ENCODE measurements around the gene PEMT.
"Not testable (repeated sequence)": the region's sequence is repeated elsewhere in the genome, so short reads cannot be mapped to it uniquely, and the experiment has no call there.

DNA sequence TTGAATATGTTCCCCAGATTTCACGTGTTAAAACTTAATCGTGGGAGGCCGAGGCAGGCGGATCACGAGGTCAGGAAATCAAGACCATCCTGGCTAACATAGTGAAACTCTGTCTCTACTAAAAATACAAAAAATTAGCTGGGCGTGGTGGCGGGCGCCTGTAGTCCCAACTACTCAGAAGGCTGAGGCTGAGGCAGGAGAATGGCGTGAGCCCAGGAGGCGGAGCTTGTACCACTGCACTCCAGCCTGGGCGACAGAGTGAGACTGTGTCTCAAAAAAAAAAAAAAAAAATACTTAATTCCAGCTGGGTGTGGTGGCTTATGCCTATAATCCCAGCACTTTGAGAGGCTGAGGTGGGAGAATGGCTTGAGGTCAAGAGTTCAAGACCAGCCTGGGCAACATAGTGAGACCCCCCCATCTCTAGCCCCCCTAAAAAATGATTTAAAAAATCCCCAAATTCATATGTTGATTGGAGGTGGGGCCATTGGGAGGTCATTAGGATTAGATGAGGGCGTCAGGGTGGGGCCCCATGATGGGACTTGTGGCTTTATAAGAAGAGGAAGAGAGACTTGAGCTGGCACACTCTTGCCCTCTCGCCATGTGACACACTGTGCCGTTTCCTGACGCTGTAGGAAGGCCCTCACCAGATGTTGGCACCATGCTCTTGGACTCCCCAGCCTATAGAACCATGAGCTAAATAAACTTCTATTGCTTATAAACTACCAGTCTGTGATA, 44.2 kb upstream of the PEMT start:
- TF ChIP-seq, protein P1, sequence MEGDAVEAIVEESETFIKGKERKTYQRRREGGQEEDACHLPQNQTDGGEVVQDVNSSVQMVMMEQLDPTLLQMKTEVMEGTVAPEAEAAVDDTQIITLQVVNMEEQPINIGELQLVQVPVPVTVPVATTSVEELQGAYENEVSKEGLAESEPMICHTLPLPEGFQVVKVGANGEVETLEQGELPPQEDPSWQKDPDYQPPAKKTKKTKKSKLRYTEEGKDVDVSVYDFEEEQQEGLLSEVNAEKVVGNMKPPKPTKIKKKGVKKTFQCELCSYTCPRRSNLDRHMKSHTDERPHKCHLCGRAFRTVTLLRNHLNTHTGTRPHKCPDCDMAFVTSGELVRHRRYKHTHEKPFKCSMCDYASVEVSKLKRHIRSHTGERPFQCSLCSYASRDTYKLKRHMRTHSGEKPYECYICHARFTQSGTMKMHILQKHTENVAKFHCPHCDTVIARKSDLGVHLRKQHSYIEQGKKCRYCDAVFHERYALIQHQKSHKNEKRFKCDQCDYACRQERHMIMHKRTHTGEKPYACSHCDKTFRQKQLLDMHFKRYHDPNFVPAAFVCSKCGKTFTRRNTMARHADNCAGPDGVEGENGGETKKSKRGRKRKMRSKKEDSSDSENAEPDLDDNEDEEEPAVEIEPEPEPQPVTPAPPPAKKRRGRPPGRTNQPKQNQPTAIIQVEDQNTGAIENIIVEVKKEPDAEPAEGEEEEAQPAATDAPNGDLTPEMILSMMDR (IDR thresholded peaks at IDR 0.05): not testable (repeated sequence)
- not testable (repeated sequence) for TF ChIP-seq POLR2A (IDR thresholded peaks at IDR 0.05)
